NCI-H510A (cell line): Measurements from ENCODE around the gene EMC7.
"Not testable (repeated sequence)": the region's sequence is repeated elsewhere in the genome, so short reads cannot be mapped to it uniquely, and the experiment has no call there.

Experiments used
- DNase-seq: peaks from one replicate; lab custom pipeline; 2025; lab: John Stamatoyannopoulos, UW

The EMC7 gene

GRCh38 chr15:34084086-34084485, 17.6 kb downstream of the EMC7 start:
- no peak for DNase-seq

DNA sequence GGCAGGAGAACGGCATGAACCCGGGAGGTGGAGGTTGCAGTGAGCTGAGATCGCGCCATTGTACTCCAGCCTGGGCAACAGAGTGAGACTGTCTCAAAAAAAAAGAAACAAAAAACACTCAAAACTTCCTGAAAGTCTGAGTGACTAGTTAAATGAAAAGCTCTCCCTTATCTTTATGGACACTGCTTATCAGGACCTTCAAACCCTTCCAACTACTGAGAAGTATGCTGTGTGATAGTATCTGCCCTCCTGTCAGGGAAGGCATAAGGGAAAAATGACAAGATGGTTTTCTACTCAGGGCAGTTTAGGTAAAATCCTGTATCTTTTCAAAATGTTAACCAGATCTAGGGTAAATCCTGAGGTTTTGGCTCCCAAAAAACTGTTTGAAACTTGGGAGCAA, 21.8 kb downstream of the EMC7 start:
- no peak for DNase-seq

DNA sequence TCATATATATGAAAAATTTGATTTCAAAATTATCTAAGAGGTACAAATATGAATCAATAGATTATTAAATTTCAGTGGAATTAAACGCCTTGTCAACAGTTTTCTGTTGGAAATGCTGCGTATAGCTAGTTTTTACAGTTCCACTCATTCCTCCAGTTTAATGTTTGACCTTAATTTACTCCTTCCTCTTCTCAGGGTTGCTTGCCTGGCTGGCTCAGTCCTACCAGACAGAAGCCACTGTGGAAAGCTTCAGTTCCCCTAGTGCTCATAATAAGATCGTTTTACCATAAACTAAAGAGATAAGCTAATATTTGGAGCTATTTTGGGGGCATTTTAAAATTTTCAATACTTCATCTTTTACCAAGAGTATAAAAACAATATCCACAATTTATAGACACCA, 22.8 kb downstream of the EMC7 start:
- no peak for DNase-seq

- DNase-seq, result no peak
Measured at GRCh38 chr15:34076785-34077184, 24.9 kb downstream of the EMC7 start.

DNA sequence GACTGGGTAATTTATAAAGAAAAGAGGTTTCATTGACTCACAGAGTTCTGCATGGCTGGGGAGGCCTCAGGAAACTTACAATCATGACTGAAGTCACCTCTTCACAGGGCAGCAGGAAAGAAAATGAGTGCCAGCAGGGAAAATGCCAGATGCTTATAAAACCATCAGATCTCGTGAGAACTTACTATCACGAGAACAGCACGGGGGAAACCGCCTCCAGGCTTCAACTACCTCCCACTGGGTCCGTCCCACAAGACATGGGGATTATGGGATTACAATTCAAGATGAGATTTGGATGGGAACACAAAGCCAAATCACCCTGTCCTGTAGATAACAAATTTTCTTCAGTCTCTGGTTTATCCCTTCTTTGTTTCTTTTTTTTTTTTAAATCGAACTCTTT, 31.7 kb downstream of the EMC7 start:
- no peak for DNase-seq

GRCh38 chr15:34065941-34066340, 35.7 kb downstream of the EMC7 start:
- DNase-seq, result no peak

GRCh38 chr15:34065261-34065660, 36.4 kb downstream of the EMC7 start:
- DNase-seq, result no peak

GRCh38 chr15:34064438-34064837, 37.2 kb downstream of the EMC7 start:
- no peak for DNase-seq

DNA sequence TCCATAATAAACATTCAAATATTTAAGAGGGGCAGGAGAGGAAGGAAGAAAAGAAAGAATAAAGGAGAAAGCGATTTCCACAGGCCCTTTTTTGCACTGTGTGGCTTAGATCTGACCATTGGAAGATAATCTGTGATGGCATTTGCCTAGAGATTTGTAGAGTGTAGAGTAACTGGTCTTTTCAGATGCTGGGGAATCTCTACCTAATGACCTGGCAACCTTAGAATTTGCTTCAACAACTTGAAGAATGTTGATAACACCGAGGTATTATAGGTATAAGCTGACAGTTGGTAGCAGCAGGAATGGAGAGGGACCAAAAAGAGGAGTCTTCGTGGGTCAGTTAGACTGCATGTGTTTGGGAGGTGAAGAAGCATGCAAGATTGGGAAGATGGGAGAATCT, 41.7 kb downstream of the EMC7 start:
- no peak for DNase-seq

GRCh38 chr15:34059476-34059875, 42.2 kb downstream of the EMC7 start:
- DNase-seq, result no peak

DNA sequence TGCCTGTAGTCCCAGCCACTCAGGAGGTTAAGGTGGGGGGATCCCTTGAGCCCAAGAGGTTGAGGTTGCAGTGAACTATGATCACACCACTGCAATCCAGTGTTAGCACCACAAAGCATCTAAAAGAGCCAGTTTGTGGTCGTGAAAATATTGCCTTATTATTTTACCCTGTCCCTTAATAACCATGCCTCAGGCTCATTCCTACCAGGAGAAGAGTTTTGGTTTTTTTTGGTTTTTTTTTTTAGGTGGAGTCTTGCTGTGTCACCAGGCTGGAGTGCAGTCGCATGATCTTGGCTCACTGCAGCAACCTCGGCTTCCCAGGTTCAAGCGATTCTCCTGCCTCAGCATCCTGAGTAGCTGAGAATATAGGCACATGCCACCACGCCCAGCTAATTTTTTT, 44.8 kb downstream of the EMC7 start:
- no peak for DNase-seq

- DNase-seq, result no peak
Measured at GRCh38 chr15:34055868-34056595, 45.6 kb downstream of the EMC7 start.

DNA sequence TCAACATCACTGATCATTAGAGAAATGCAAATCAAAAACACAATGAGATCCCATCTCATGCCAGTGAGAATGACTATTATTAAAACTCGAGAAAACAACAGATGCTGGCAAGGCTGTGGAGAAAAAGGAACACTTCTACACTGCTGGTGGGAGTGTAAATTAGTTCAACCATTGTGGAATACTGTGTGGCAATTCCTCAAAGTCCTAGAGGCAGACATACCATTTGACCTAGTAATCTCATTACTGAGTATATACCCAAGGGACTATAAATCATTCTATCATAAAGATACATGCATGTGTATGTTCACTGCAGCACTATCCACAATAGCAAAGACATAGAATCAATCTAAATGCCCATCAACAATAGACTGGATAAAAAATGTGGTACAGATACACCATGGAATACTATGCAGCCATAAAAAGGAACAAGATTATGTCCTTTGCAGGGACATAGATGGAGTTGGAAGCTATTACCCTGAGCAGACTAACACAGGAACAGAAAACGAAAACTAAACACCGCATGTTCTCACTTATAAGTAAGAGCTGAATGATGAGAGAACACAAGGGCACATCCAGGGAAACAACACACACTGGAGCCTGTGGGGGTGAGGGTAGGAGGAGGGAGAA, 47.5 kb downstream of the EMC7 start:
- DNase-seq, result no peak

DNA sequence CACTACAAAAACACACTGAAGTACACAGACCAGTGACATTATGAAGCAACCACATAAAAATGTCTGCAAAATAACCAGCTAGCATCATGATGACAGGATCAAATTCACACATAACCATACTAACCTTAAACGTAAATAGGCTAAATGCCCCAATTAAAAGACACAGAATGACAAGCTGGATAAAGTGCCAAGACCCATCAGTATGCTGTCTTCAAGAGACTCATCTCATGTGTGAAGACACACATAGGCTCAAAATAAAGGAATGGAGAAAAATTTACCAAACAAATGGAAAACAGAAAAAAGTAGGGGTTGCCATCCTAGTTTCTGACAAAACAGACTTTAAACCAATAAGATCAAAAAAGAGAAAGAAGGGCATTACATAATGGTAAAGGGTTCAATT, 51.3 kb downstream of the EMC7 start:
- DNase-seq, result not testable (repeated sequence)

GRCh38 chr15:34049112-34049511, 52.5 kb downstream of the EMC7 start:
- DNase-seq, result no peak

- no peak for DNase-seq
Measured at GRCh38 chr15:34047893-34048775, 53.5 kb downstream of the EMC7 start.

GRCh38 chr15:34046471-34047145, 55.1 kb downstream of the EMC7 start:
- no peak for DNase-seq

GRCh38 chr15:34043813-34044212, 57.8 kb downstream of the EMC7 start:
- no peak for DNase-seq

GRCh38 chr15:34043391-34043790, 58.3 kb downstream of the EMC7 start:
- no peak for DNase-seq

DNA sequence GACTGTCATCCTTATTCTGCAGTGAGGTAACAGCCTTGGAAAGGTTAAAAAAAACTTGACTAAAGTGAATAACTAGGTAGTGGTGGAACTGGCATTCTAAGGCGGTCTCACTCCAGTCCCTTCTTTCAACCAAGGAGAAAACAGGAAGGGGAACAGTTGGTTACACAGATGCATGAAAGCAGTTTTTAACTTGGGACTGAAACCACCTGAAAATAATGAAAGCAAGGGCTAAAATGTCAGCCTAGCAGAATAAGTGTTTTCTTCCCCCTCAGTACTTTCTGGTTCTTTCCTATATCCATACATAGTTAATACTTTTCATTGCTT, 61.9 kb downstream of the EMC7 start:
- DNase-seq, result no peak

GRCh38 chr15:34038871-34039789, 62.5 kb downstream of the EMC7 start, which contains the start of gene AVEN:
TSS of gene AVEN (minus strand) at chr15:34039204. CDS start at chr15:34039046, 158 bp downstream.
- DNase-seq, result peak; percentile 23
